Endodermal cell (in vitro differentiated cells): ENCODE results near the gene PAX8. TPM values are rescaled to one million over a fixed set of nuclear protein-coding genes. Genes with fewer than 3 reads are reported as not detected.

Experiments used
- DNase-seq: peaks from one replicate; pipeline ENCODE4 v3.0.0-alpha.2; 2017
- H3K27ac ChIP-seq: 2 replicates; pipeline ENCODE4 v1.5.1; 2013; ENCODE audit warnings: mild to moderate bottlenecking, low read depth, low read length, moderate library complexity
- H3K27me3 ChIP-seq: 2 replicates; pipeline ENCODE4 v1.6.1; 2013; ENCODE audit warnings: mild to moderate bottlenecking, low read length, moderate library complexity; ENCODE audit not compliant: insufficient read depth, control insufficient read depth, poor library complexity, severe bottlenecking
- H3K36me3 ChIP-seq: 2 replicates; pipeline ENCODE4 v1.7.0; 2013; ENCODE audit warnings: mild to moderate bottlenecking, low read length, moderate library complexity; ENCODE audit not compliant: control insufficient read depth, insufficient read depth
- H3K4me1 ChIP-seq: one replicate; pipeline ENCODE4 v1.7.0; 2013; ENCODE audit warnings: low read length; ENCODE audit not compliant: control insufficient read depth, insufficient read depth
- H3K4me3 ChIP-seq: 2 replicates; pipeline ENCODE4 v1.5.1; 2013; ENCODE audit warnings: mild to moderate bottlenecking, low read length, moderate library complexity
- H3K9ac ChIP-seq: 2 replicates; pipeline ENCODE4 v1.6.1; 2013; ENCODE audit warnings: mild to moderate bottlenecking, low read length, moderate library complexity; ENCODE audit not compliant: poor library complexity, severe bottlenecking; ENCODE audit errors: extremely low read depth
- H3K9me3 ChIP-seq: 2 replicates; pipeline ENCODE4 v1.6.1; 2013; ENCODE audit warnings: mild to moderate bottlenecking, low read length, moderate library complexity; ENCODE audit not compliant: control insufficient read depth
- H3K27ac Mint-ChIP-seq: 2 replicates; pipeline ENCODE4 v1.8.0; 2020; ENCODE audit warnings: mixed read lengths
- H3K27me3 Mint-ChIP-seq: 2 replicates; pipeline ENCODE4 v1.8.0; 2021; ENCODE audit warnings: mild to moderate bottlenecking, mixed read lengths; ENCODE audit not compliant: insufficient read depth
- H3K36me3 Mint-ChIP-seq: 2 replicates; pipeline ENCODE4 v1.8.0; 2020; ENCODE audit warnings: low read depth, mixed read lengths
- H3K4me1 Mint-ChIP-seq: 2 replicates; pipeline ENCODE4 v1.8.0; 2020; ENCODE audit warnings: mixed read lengths
- H3K4me3 Mint-ChIP-seq: 2 replicates; pipeline ENCODE4 v1.8.0; 2020; ENCODE audit warnings: mild to moderate bottlenecking, moderate library complexity, mixed read lengths
- H3K9me3 Mint-ChIP-seq: 2 replicates; pipeline ENCODE4 v1.8.0; 2020; ENCODE audit warnings: mild to moderate bottlenecking, mixed read lengths
- CTCF ChIP-seq: fragments of 200-600 bp; sonication (generic); conservative IDR thresholded peaks from 2 replicates; pipeline ENCODE4 v1.5.0; 2021; ENCODE audit warnings: antibody characterized with exemption, mild to moderate bottlenecking
- WGBS, 2 experiments: methylation state at CpG; one replicate each; pipeline versions ENCODE4 v1.1.5 to v1.1.7; 2013; ENCODE audit warnings: missing lambda C conversion rate in 2 of 2, mixed read lengths in 1 of 2; ENCODE audit not compliant: insufficient coverage in 1 of 2, insufficient read length in 1 of 2; 5-methylcytosine and 5-hydroxymethylcytosine counted together
- total RNA-seq, 2 donors: library from RNA; stranded (reverse); fragmentation: NEBNext Ultra II Directional in 1 of 2; extraction: Animal tissue kit (Norgen Biotek cat#: 25700) in 1 of 2; gene quantifications; 2 replicates in 1 of 2; 3 replicates in 1 of 2; pipeline ENCODE4 v1.2.1, GENCODE V29; 2021

The PAX8 gene
- total RNA-seq, 2 donors from 2014 or later, result 0.09 to 0.11 TPM

- 71 to 82% methylated on average over 10 to 17 of the region's 17 CpGs for WGBS, 2 experiments
- TF ChIP-seq CTCF, result no peak
- no peaks in the 10 kb centered on the region for H3K27me3 ChIP-seq
Measured at GRCh38 chr2:113180131-113180946, 98.4 kb downstream of the PAX8 start.

GRCh38 chr2:113179446-113180045, 99.2 kb downstream of the PAX8 start:
- H3K4me3 Mint-ChIP-seq, result no peak overlapping the region

More at GRCh38 chr2:113180131-113180946, 98.4 kb downstream of the PAX8 start:
- Histone ChIP-seq H3K27ac (no peak overlapping the region), H3K4me3 (no peak overlapping the region), H3K9me3 (no peaks in the 10 kb centered on the region), H3K36me3 (no peaks in the 10 kb centered on the region), H3K4me1 (peaks cover 6% of the 10 kb centered on the region), H3K9ac (no peak overlapping the region)
- no peaks in the 10 kb centered on the region for H3K36me3 Mint-ChIP-seq
- peak overlapping the region; percentile 14 for H3K27ac Mint-ChIP-seq
- H3K4me1 Mint-ChIP-seq, result peaks cover 15% of the 10 kb centered on the region
- no peaks in the 10 kb centered on the region for H3K9me3 Mint-ChIP-seq
- H3K4me3 Mint-ChIP-seq, result no peak overlapping the region
- no peak for DNase-seq
- peaks cover 5% of the 10 kb centered on the region for H3K27me3 Mint-ChIP-seq

GRCh38 chr2:113178891-113179290, 99.8 kb downstream of the PAX8 start:
- Histone ChIP-seq H3K9ac (no peak overlapping the region), H3K4me1 (peaks cover 6% of the 10 kb centered on the region), H3K4me3 (no peak overlapping the region), H3K36me3 (no peaks in the 10 kb centered on the region), H3K27ac (no peak overlapping the region), H3K27me3 (no peaks in the 10 kb centered on the region), H3K9me3 (no peaks in the 10 kb centered on the region)
- TF ChIP-seq CTCF, result no peak
- Mint-ChIP-seq H3K27me3 (peaks cover 5% of the 10 kb centered on the region), H3K27ac (no peak overlapping the region), H3K4me3 (no peak overlapping the region), H3K9me3 (no peaks in the 10 kb centered on the region), H3K4me1 (peaks cover 23% of the 10 kb centered on the region), H3K36me3 (no peaks in the 10 kb centered on the region)
- 95% methylated on average over 4 of the region's 4 CpGs; no CpG with 5 or more reads in 1 of the 2 experiments for WGBS, 2 experiments
- no peak for DNase-seq

More at GRCh38 chr2:113179446-113180045, 99.2 kb downstream of the PAX8 start:
- Mint-ChIP-seq H3K27me3 (peaks cover 5% of the 10 kb centered on the region), H3K9me3 (no peaks in the 10 kb centered on the region), H3K4me1 (peaks cover 18% of the 10 kb centered on the region), H3K36me3 (no peaks in the 10 kb centered on the region), H3K27ac (no peak overlapping the region)
- DNase-seq, result no peak
- H3K9ac ChIP-seq, result no peak overlapping the region
- no peak overlapping the region for H3K4me3 ChIP-seq
- H3K27me3 ChIP-seq, result no peaks in the 10 kb centered on the region
- no peak for TF ChIP-seq CTCF
- H3K36me3 ChIP-seq, result no peaks in the 10 kb centered on the region
- H3K9me3 ChIP-seq, result no peaks in the 10 kb centered on the region
- no peak overlapping the region for H3K27ac ChIP-seq
- 79 to 87% methylated on average over 8 of the region's 8 CpGs for WGBS, 2 experiments
- peaks cover 6% of the 10 kb centered on the region for H3K4me1 ChIP-seq
